ENCODE results near the gene CAST.

GRCh38 chr5:96717874-96718273 is 55.7 kb downstream of the CAST start:
- TF ChIP-seq, protein P1, sequence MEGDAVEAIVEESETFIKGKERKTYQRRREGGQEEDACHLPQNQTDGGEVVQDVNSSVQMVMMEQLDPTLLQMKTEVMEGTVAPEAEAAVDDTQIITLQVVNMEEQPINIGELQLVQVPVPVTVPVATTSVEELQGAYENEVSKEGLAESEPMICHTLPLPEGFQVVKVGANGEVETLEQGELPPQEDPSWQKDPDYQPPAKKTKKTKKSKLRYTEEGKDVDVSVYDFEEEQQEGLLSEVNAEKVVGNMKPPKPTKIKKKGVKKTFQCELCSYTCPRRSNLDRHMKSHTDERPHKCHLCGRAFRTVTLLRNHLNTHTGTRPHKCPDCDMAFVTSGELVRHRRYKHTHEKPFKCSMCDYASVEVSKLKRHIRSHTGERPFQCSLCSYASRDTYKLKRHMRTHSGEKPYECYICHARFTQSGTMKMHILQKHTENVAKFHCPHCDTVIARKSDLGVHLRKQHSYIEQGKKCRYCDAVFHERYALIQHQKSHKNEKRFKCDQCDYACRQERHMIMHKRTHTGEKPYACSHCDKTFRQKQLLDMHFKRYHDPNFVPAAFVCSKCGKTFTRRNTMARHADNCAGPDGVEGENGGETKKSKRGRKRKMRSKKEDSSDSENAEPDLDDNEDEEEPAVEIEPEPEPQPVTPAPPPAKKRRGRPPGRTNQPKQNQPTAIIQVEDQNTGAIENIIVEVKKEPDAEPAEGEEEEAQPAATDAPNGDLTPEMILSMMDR (IDR thresholded peaks at IDR 0.05): no peak
- no peak for TF ChIP-seq EZH2 (IDR thresholded peaks at IDR 0.05; ENCODE audit: borderline replicate concordance, insufficient read depth, low read depth, low read length, poor library complexity, severe bottlenecking)
